ENCODE measurements around the gene ADAMTS9.

DNA sequence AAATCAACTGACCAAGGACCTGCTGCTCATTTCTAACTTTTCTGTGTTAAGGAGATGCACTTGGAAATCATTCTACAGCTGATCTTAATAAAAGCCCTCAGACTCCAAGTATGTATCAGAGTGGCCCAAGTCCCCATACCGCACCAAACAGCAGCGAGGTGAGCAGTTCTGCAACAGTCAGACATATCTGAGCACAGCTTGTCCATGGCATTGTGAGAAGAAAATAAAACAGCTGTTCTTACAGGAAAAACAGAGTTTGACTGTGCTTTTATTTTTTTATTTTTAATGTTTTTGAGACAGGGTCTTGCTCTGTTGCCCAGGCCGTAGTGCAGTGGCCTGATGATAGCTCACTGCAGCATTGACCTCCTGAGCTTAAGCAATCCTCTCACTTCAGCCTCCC lies 131.8 kb downstream of the ADAMTS9 start:
- TF ChIP-seq EP300 (IDR thresholded peaks at IDR 0.05) (no peak), POLR2A (IDR thresholded peaks at IDR 0.05) (no peak)
- TF ChIP-seq, protein P1, sequence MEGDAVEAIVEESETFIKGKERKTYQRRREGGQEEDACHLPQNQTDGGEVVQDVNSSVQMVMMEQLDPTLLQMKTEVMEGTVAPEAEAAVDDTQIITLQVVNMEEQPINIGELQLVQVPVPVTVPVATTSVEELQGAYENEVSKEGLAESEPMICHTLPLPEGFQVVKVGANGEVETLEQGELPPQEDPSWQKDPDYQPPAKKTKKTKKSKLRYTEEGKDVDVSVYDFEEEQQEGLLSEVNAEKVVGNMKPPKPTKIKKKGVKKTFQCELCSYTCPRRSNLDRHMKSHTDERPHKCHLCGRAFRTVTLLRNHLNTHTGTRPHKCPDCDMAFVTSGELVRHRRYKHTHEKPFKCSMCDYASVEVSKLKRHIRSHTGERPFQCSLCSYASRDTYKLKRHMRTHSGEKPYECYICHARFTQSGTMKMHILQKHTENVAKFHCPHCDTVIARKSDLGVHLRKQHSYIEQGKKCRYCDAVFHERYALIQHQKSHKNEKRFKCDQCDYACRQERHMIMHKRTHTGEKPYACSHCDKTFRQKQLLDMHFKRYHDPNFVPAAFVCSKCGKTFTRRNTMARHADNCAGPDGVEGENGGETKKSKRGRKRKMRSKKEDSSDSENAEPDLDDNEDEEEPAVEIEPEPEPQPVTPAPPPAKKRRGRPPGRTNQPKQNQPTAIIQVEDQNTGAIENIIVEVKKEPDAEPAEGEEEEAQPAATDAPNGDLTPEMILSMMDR (IDR thresholded peaks at IDR 0.05), result no peak

All from upper lobe of left lung (tissue), 4 donors.